Stimulated activated CD4-positive, alpha-beta T cell treated with anti-CD3 and anti-CD28 coated beads, Interleukin-4, amount 100 ng/mL, for 48 hours (primary cell): Measurements from ENCODE around the gene SCGB1D1.

Source experiments
- DNase-seq, 2 donors: peaks; one replicate each; pipeline ENCODE4 v3.0.0-alpha.2; 2020; ENCODE audit warnings: low read depth in 2 of 2

Gene SCGB1D1

GRCh38 chr11:62233730-62234129, 43.7 kb downstream of the SCGB1D1 start:
- DNase-seq, result no peak

DNA sequence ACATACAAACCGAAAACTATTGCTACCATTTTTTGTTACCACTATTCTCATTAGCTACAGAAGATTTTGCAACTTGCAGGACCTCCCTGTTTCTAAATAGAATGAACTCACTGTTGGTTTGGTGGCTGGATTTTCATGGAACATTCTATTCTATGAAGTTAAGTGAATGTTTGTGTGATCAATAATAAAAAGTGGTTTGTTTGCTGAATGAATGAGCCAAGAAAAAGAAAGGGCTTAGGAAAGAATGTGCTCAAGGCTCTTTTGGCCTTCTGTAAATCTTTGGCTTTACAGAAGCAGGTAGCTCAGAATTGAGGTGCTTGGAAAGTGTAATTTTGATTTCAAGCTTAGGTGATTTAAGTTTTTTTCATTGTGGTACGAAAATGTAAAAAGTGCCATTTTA, 46.2 kb downstream of the SCGB1D1 start:
- DNase-seq, result no peak

GRCh38 chr11:62237499-62237898, 47.5 kb downstream of the SCGB1D1 start:
- DNase-seq, result no peak

DNA sequence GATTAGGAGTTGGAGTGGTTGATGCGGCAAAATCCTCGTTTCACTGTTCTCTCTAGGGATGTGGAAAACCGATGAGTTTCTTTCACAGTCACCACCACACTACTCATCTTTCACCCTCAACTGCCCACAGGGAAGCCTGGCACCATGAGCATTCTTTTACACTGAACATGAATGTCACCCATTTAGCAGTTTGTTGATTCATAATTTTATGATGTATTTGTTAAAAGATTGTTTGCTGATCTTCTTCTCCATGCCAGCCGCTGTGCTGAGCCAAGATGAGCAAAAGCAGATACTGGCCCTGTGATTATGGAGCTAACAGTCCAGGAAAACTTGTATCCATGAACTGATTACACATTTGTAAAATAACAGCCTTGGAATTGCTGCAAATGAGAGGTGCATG, 48.1 kb downstream of the SCGB1D1 start:
- no peak for DNase-seq

DNA sequence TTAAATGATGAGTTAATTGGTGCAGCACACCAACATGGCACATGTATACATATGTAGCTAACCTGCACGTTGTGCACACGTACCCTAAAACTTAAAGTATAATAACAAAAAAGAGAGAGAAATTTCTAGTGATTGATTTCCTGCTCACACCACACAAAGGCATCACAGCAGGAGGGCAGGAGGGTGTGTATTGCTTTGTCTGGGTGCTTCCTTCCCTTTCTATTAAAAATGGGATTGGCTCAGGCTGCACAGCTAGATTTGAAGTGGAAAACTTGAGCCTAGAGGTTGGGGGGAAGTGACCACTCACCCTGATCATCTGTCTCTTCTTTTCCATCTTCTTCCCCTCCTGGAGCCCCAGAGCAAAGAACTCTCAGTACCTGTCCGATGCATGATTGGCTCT, 51.1 kb downstream of the SCGB1D1 start:
- DNase-seq, result no peak

- no peak for DNase-seq
These were observed 52.0 kb downstream of the SCGB1D1 start, which contains the start of gene SCGB1D2 for GRCh38 chr11:62242021-62242420. Gene SCGB1D2, plus strand, starts transcription at chr11:62242239. Its CDS starts 69 bp downstream, at chr11:62242308.
